Esophagus mucosa (tissue), 1 donor: ENCODE data around the gene SDF2L1. TPM values are rescaled to one million over a fixed set of nuclear protein-coding genes. Genes with fewer than 3 reads are reported as not detected.
"Not testable (repeated sequence)": the region's sequence is repeated elsewhere in the genome, so short reads cannot be mapped to it uniquely, and the experiment has no call there.

Source experiments
- ATAC-seq: fragments of 200-7000 bp; cut with Tn5 transposase; one replicate; pipeline ENCODE4 v1.9.1; 2020
- total RNA-seq: library from RNA; stranded (reverse); gene quantifications from one replicate; pipeline ENCODE4 v1.2.4, GENCODE V29; 2023
- donor health status: DM: yes; HTN: yes; CAD: no.

SDF2L1 gene
- total RNA-seq, 1 donor from 2014 or later = 14.1 TPM

GRCh38 chr22:21637450-21637849 is 4.7 kb upstream of the SDF2L1 start:
- not testable (repeated sequence) for ATAC-seq

DNA sequence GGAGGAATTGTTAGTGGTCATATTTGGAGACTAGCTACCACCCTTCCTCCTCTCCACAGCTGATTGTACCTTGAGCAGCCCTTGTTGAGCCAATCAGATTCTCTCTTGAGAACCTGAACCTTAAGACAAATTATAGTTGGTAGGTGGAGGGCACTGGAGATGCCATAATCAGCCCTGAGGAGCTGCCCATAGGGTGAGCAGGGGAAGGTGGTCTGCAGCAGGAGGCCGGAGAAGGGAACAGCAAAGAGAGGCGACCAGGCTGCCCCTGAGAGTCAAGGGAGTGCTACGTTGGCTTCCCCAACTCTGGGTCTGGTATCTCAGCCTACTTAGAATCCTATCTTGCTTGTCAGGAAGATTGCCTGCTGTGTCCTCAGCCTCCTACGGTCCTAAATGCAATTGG is 2.7 kb upstream of the SDF2L1 start:
- no peak for ATAC-seq

GRCh38 chr22:21640810-21641209 is 1.3 kb upstream of the SDF2L1 start:
- no peak for ATAC-seq

- no peak for ATAC-seq
Observed at GRCh38 chr22:21641417-21641788, 699 bp upstream of the SDF2L1 start.

DNA sequence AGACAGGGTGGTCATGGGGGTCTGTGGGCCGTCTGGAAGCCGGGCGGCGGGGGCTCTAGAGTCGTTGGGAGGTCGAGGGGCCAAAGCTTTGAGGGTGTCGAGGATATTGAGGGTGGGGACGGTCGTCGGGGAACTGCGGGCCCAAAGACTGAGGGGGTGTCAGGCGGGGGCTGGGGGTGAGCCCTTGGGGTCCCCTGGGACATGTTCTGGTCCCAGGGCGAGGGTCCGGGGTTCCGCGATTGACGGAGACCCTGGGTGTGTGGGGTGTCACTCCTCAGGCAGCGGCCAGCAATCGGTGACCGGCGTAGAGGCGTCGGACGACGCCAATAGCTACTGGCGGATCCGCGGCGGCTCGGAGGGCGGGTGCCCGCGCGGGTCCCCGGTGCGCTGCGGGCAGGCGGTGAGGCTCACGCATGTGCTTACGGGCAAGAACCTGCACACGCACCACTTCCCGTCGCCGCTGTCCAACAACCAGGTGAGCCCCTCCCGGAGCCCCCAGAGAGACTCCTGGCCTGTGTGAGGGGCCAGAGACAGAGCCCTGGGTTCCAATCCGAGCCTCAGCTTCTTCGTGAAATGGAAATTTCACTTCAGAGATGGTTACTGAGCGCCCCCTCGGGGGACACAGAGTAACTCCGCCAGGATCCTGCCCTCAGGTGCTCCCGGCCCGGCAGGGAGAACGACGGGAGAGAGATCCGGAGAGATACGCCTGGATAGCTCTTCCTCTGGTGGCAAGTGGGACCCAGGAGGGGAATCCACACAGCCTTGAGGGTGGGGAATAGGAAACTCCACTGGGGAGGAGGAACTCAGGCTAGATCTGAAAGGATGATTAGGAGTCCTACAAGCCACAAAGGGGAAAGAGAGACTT is 714 bp downstream of the SDF2L1 start:
- peak; percentile 5 for ATAC-seq

DNA sequence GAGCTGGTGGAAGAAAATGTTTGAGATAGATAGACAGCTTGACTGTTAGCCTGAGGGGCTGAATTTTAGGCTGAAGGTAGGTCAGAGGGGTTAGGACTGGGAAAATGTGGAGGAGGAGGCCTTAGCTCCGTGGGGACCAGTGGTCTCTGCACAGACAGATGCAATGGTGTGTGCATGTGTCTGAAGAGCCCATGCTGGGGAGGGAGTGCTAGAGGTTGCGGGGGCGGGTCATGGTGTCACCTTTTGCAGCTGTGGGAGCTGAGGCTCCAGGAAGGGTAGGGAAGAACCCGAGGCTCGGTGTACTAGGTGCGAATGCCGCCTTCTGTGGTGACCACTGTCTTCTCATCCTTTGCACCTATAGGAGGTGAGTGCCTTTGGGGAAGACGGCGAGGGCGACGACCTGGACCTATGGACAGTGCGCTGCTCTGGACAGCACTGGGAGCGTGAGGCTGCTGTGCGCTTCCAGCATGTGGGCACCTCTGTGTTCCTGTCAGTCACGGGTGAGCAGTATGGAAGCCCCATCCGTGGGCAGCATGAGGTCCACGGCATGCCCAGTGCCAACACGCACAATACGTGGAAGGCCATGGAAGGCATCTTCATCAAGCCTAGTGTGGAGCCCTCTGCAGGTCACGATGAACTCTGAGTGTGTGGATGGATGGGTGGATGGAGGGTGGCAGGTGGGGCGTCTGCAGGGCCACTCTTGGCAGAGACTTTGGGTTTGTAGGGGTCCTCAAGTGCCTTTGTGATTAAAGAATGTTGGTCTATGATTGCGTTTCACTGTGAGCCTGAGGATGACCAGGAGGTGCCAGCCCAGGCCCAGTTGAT is 1.6 kb downstream of the SDF2L1 start:
- ATAC-seq = no peak

- ATAC-seq = not testable (repeated sequence)
Observed at GRCh38 chr22:21645513-21645912, 3.4 kb downstream of the SDF2L1 start.

- ATAC-seq = peak; percentile 44
Observed at GRCh38 chr22:21646608-21647590, 4.8 kb downstream of the SDF2L1 start.

GRCh38 chr22:21650280-21650679 is 8.2 kb downstream of the SDF2L1 start:
- no peak for ATAC-seq

DNA sequence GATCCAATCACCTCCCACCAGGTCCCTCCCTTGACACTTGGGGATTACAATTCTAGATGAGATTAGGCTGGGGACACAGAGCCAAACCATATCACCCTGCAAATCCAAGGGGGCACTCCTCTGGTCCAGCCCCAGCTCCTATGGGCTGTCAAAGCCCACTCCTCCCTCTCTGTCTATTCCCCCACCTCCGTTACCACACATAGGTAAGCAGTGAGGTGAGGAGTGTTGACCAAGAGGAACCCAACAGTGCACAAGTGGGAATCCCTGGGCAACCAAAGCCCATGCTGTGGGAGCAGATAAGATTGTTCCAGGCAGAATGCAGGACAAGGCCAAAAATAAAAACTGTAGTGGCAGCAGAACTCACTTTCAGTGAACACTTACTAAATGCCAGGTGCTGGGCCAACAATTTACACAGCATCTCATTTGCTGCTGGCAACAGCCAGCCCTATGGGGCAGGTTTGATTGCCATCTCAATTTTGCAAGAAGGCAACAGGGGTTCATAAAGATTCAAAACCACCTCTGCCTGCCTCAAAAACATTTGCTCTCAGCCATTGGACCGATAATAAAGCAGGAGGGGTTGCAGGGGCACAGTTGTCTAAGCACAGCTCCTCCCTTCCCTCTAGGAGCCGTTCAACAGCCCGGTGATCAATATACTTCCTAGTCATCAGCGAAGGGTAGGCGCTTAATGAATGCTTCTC is 8.9 kb downstream of the SDF2L1 start:
- no peak for ATAC-seq

GRCh38 chr22:21651521-21652009 is 9.5 kb downstream of the SDF2L1 start:
- no peak for ATAC-seq

DNA sequence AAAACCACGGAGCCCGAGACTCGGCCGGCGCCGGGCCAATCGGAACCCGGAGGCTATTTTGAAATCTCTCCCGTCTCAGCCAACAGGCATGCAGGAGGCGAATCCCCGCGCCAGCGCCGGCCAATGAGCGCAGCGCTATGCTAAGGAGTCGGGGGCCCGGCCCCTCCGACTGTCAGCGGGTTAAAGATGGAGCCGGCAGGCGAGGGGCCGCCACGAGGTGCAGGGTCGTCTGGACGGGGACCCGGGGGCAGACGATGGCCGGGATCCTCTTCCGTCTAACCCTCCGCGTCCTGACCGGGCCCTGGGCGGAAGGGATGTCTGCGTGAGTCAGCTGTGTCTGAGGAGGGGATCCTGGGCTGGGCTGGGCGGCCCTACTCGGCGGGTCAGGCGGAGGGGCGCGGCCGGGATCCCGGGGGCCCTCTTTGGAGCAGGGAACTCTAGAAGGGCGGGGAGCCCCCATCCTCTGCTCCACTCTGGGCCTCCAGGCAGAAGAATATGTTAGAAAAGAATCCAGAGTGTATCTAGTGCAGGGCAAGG is 10.0 kb downstream of the SDF2L1 start:
- ATAC-seq = peak; percentile 69

DNA sequence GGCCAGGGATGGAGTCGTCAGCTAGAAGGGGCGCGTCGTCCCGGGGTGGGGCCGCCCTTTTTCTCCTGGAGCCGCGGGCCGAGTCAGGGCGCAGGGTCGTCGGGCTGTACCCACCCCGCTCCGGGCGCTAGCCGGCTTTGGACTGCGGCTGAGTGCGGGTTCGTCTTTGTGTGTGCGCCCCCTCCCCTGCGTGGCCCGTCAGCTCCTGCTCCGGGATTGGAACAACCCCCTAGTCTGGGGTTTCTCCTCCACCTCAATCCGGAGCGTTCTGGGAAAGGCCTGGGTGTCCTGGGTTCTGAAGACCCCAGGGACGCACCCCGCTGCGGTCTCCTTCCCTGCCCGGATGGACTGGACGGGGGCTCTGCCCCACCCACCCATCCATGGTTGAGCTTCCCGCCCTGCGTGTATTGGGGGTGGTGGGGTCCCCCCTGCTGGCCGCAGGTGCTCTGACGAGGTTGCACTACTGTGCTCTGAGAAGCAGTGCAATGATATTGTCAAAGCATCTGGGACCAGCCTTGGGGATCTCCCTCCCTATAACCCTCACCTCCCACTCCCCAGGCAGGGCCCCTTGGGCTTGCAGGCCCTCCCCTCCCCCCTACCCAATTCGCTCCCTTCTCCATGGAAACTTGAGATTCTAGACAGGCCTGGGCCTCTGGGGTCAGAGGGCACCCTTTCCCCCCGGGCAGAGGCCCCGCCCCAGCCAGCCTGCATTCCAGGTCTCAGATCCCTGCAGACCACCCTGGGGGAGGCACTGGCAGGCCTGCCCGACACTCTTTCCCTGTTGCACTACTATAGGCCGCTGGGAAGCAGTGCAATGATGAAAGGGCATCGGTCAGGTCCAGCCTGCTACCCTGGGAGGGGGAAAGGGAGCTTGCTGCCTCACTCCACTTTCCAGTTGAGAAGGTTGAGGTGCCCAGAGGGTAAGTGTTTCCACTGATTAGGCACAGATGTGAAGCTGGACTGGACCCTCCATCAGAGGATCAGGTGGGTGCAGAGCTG is 10.7 kb downstream of the SDF2L1 start:
- ATAC-seq = no peak

DNA sequence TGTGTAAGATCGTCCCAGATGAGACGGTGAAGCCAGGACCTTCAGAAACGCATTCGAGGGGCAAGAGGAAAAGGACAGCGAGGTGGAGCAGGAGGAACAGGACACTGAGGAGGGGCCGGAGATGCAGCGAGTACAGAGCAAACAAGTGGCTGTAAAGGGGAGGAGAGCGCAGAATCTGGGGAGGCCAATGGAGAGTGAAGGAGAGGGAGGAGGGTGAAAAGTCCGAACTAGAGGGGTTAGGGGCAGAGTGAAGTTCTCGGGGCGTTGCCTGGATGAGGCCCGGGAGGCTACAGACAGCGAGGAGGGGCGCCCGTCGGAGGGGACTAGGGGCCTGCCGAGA is 14.9 kb downstream of the SDF2L1 start:
- ATAC-seq = no peak

DNA sequence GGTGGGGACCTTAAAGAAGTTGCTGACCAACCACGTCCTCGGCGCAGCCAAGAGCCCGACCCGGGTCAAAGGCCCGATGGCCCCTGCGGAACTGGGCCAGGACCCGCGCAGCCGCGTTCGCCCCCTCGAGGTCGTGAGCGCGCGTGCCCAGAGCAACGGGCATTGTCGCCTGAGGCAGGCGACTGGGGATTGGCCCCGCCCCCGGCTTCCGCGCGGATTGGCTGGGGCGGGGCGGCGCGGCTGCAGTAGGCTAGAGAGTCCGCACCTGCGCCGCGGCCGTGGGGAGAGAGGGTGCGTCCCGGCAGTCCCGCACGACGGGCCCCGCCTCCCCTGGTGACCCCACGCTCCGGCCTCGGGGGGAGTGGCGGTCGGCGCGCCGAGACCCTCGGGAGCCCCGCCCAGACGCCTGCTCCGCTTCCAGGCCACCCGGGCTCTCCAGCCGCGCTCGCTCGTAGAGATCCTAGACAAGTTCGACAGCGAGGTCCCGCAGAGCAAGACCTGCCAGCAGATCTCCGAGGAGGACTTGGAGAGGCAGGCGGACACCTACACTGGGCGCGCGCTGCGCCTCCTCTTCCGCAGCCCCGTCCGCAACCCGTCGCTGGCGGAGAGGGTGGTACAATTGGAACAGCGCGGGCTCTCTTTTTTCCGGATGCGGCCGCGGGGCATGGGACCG is 15.4 kb downstream of the SDF2L1 start:
- peak; percentile 83 for ATAC-seq

DNA sequence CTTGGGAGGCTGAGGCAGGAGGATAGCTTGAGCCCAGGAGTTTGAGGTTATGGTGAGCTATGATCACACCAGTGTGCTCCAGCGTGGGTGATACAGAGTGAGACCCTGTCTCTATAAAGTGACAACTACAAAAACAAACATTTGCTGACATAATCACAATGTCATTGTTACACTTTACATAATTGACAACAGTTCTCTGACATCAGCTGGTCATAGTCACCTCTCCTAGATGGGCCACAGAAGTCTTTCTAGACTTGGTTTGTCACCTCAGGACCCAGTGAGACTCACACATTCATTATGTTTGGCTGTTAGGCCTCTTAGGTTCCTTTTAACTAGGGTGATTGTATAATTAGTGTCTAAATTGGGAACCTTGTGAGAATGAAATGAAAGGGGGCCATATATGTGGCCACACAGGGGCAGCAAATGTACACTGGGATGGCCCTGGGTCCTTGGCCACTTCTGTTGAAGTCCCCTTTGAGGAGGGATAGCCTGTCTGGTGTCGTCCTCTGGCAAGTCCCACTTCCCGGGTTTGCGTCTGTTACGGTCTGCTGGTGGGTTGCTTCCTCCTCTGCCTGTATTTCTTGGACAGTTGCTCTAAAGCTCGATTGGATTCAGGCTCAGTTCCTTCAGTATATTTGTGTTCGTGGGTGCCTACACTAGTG is 17.9 kb downstream of the SDF2L1 start:
- no peak for ATAC-seq

GRCh38 chr22:21660904-21661303 is 18.8 kb downstream of the SDF2L1 start:
- ATAC-seq = no peak

DNA sequence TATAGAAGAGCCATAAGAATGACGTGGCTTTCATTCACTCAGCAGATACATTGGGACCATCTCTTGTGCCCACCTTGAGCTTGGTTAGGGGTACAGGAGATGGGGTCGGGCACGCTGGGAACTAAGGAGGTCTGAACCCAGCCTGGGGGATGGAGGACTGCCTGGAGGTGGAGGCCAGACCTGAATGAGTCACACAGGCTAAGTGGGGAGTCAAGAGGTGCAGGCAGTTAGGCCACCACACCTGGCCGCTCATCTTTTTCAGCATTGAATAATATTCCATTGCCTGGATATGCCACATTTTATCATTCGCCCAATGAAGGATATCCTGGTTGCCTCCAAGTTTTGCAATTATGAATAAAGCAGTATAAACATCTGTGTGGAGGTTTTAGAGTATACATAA is 19.9 kb downstream of the SDF2L1 start:
- no peak for ATAC-seq

- no peak for ATAC-seq
Observed at GRCh38 chr22:21663738-21664137, 21.6 kb downstream of the SDF2L1 start.
